SH-SY5Y (cell line): ENCODE measurements around the gene EIF4EBP3.

Experiments used
- GATA2 ChIP-seq: IDR thresholded peaks from 2 replicates; pipeline ENCODE4 v1.6.1; 2011; ENCODE audit warnings: mild to moderate bottlenecking, low read depth, low read length
- GATA3 ChIP-seq: IDR thresholded peaks from 2 replicates; pipeline ENCODE4 v1.6.1; 2011; ENCODE audit warnings: low read depth, mild to moderate bottlenecking, low read length, moderate library complexity

DNA sequence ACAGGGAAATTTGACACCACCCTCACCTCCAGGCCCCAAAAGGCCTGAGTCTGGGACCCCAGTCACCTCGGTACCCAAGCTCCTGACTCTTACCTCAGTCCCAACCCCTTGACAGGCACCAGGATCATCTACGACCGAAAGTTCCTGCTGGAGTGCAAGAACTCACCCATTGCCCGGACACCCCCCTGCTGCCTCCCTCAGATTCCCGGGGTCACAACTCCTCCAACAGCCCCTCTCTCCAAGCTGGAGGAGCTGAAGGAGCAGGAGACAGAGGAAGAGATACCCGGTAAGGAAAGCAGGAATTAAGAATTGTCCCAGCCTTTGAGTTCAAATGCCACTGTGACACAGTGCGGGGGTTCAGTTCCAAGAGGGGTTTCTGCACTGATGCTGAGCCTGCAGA is 1.3 kb downstream of the EIF4EBP3 start:
- TF ChIP-seq GATA2 (no peak), GATA3 (no peak)
